Midbrain (tissue), 1 donor: ENCODE data around the gene CNN2.

Experiments
- DNase-seq: peaks from one replicate; lab custom pipeline; 2025; lab: John Stamatoyannopoulos, UW

Gene CNN2

GRCh38 chr19:1081301-1082164, 55.1 kb downstream of the CNN2 start:
- DNase-seq: no peak

GRCh38 chr19:1082165-1082927, 55.9 kb downstream of the CNN2 start:
- DNase-seq: no peak

- DNase-seq: no peak
These were observed 56.8 kb downstream of the CNN2 start for GRCh38 chr19:1082928-1083816.

- DNase-seq: no peak
These were observed 57.8 kb downstream of the CNN2 start for GRCh38 chr19:1084024-1084868.

GRCh38 chr19:1085053-1085658, 58.7 kb downstream of the CNN2 start:
- DNase-seq: no peak

- DNase-seq: no peak
These were observed 59.5 kb downstream of the CNN2 start for GRCh38 chr19:1085676-1086442.

GRCh38 chr19:1086613-1087012, 60.2 kb downstream of the CNN2 start:
- no peak for DNase-seq

GRCh38 chr19:1087813-1088415, 61.5 kb downstream of the CNN2 start:
- DNase-seq: peak; percentile 24

- no peak for DNase-seq
These were observed 62.1 kb downstream of the CNN2 start for GRCh38 chr19:1088416-1089010.
